Measurements from ENCODE around the gene HOXC10. TPM values are rescaled to one million over a fixed set of nuclear protein-coding genes. Genes with fewer than 3 reads are reported as not detected.

HOXC10 gene
- total RNA-seq, 1 donor = 0.43 TPM

DNA sequence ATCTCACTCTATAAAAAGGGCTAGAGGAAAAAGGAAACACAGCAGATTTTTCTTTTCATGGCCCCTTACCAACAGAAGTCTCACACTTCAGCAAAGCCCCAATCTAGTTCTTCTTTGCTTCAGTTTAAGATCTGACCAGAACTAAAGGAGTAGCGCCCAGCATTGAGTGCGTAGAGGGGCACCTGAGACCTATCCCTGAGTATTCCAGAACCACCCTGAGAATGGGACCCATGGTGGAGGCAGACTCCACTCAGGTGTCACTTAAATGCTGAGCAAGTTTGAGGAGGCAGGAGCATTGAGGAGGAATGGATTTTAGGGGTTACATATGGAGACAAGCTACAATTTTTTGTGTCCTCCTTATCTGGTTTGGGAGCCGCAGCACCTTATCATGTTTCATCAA is 13.8 kb upstream of the HOXC10 start:
- TF ChIP-seq, protein P1, sequence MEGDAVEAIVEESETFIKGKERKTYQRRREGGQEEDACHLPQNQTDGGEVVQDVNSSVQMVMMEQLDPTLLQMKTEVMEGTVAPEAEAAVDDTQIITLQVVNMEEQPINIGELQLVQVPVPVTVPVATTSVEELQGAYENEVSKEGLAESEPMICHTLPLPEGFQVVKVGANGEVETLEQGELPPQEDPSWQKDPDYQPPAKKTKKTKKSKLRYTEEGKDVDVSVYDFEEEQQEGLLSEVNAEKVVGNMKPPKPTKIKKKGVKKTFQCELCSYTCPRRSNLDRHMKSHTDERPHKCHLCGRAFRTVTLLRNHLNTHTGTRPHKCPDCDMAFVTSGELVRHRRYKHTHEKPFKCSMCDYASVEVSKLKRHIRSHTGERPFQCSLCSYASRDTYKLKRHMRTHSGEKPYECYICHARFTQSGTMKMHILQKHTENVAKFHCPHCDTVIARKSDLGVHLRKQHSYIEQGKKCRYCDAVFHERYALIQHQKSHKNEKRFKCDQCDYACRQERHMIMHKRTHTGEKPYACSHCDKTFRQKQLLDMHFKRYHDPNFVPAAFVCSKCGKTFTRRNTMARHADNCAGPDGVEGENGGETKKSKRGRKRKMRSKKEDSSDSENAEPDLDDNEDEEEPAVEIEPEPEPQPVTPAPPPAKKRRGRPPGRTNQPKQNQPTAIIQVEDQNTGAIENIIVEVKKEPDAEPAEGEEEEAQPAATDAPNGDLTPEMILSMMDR (IDR thresholded peaks at IDR 0.05; ENCODE audit: insufficient read depth, low read depth, low read length) = no peak
- no peak overlapping the region for H3K4me3 ChIP-seq (ENCODE audit: low read depth, low read length)
- DNase-seq (ENCODE audit: low read depth) = no peak

DNA sequence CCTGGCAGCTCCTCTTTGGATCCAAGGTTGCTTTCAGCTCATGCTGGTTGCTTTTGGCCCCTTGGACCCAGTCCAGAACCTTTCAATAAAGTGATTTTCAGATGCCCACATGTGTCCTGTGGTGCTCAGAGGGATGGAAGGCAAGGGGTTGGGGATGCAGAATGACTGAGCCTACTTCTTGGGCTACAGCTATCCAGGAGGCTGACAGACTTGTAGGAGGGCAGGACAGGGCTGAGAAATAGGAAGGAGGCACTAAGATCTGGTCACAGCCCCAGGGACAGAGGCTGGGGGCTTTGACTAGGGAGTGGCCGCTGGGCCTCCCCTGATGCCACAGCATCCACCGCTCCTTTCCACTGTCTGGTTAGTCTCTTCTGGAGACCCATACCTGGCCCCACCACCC is 13.3 kb upstream of the HOXC10 start:
- TF ChIP-seq, protein P1 (IDR thresholded peaks at IDR 0.05; ENCODE audit: insufficient read depth, low read depth, low read length) = no peak
- no peak overlapping the region for H3K4me3 ChIP-seq (ENCODE audit: low read depth, low read length)
- DNase-seq (ENCODE audit: low read depth) = no peak

DNA sequence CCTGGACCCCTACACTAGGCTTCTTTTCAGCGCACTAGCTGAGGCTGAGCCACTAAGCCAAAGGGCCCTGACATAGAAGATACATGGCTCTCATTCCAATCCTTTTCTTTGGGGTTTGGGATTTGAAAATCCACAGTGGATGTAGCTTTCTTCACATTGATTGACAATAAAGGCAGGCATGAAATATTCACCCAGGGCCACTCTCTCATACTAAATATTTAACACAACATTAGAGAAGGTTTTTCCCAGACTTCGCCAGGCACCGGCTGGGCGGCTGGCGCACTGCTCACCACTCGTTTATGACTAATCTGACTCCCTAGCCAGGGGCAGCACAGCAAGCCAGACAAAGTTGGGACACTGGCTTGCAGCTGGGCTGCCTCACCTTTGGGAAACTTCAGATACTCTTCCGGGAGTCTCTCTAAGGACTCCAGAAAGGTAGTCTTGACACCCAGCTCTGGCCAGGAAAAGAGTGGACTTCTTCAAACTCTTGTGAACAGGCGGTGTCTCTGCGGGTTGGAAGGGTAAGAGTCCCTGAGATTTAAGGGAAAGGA is 12.7 kb upstream of the HOXC10 start:
- DNase-seq (ENCODE audit: low read depth) = no peak
- TF ChIP-seq, protein P1 (IDR thresholded peaks at IDR 0.05; ENCODE audit: insufficient read depth, low read depth, low read length) = no peak

DNA sequence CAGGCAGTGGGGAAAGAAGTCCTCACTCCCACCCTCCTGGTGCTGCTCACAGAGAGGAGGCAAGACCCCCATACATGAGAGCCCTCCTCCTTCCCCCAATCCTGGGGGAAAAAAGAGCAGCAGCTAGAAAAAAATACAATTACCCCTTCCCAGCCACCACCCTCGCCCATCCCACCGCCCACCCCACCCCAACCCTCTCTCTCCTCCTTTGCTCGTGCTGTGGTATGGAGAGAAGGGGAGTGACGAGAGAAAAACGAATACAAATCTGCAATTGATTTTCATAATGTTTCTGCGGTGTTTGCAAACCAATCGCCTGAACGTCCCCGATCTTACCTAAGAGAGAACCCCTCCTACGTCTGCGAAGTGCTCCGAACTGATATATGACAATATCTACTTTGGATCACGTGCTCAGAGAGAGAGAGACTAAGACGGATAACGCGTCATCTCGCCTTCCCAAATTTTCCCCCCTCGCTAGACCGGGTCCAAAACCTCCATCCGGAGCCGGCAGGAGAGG is 12.2 kb upstream of the HOXC10 start, which contains the start of gene HOXC11:
TSS of gene HOXC11 (plus strand) at position 405 of the 514 bp plus-strand sequence. CDS start 116 bp downstream, outside the sequence.
- peak within 1 kb of the TSS; percentile 61 for H3K4me3 ChIP-seq (ENCODE audit: low read depth, low read length)
- DNase-seq (ENCODE audit: low read depth) = no peak
- TF ChIP-seq, protein P1 (IDR thresholded peaks at IDR 0.05; ENCODE audit: insufficient read depth, low read depth, low read length) = no peak

More for the DNA sequence above, 12.7 kb upstream of the HOXC10 start:
- peak overlapping the region; percentile 61 for H3K4me3 ChIP-seq (ENCODE audit: low read depth, low read length)

DNA sequence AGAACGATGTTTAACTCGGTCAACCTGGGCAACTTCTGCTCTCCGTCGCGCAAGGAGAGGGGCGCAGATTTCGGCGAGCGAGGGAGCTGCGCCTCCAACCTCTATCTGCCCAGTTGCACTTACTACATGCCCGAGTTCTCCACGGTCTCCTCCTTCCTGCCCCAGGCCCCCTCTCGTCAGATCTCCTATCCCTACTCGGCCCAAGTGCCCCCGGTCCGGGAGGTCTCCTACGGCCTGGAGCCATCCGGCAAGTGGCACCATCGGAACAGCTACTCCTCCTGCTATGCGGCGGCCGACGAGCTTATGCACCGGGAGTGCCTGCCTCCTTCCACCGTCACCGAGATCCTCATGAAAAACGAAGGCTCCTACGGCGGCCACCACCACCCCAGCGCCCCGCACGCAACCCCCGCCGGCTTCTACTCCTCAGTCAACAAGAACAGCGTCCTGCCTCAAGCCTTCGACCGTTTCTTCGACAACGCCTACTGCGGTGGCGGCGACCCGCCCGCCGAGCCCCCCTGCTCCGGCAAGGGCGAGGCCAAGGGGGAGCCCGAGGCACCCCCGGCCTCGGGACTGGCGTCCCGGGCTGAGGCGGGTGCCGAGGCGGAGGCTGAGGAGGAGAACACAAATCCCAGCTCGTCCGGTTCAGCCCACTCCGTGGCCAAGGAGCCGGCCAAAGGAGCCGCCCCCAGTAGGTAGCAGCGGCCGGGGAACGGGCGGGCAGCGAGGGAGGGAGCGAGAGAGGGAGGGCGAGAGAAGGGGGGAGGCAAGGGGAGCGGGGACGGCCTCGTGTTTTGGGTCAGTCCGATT is 11.5 kb upstream of the HOXC10 start:
- TF ChIP-seq, protein P1 (IDR thresholded peaks at IDR 0.05; ENCODE audit: insufficient read depth, low read depth, low read length) = no peak
- DNase-seq (ENCODE audit: low read depth) = no peak
- peak overlapping the region; percentile 61 for H3K4me3 ChIP-seq (ENCODE audit: low read depth, low read length)

DNA sequence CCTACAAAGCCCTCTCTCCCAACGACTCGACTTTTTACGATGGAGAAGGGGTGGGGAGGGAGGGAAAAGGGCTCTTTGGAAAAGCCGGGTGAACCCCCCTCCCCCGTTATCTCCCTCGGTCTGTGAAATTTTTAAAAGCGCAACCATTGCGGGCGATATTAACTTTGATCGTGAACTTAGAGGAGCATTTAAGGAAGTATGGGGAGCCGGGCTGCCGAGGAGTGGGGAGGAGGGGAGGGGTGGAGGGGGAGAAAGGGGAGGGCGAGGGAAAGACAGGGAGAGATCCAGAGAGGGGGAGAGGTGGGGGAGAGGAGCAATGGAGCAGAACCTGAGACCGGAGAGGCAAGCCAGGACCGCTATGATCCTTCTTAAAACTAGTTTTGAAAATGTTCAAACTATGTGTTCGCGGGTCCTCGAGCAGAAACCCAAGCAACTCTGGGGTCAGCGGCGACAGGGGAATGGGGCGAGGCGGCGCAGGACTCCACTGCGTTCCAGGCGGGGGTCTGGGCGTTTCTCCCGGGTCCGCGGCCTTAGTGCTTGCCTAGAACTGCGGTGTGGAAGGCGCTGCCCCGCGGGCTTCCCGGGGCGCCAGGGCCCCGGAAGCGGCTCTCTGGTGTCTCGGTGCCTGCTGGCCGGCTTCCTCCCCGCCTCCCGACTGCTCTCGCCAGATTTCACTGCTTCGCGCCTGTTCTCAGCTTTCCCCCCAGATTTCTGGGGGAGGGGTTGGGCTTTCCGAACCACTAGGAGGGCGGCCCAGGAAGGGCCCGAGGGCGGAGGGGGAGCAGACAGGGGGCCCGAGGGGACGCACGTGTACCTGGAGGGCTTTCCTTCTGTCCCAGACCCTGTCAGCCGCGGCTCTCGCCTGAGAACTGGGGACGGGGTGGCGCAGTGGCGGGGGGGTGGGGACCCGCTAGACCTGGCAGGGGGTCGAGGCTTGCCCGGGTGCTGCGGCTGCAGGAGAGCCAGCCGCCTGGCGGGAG is 10.6 kb upstream of the HOXC10 start, which contains the start of gene HOTAIR:
TSS of gene HOTAIR (minus strand) at position 871 of the 980 bp plus-strand sequence.
- no peak for DNase-seq (ENCODE audit: low read depth)
- TF ChIP-seq, protein P1 (IDR thresholded peaks at IDR 0.05; ENCODE audit: insufficient read depth, low read depth, low read length) = no peak
- H3K4me3 ChIP-seq (ENCODE audit: low read depth, low read length) = peak within 1 kb of the TSS; percentile 61

All from fibroblast of villous mesenchyme (primary cell).